HepG2 (cell line): ENCODE results near the gene ABCA2. TPM values are rescaled to one million over a fixed set of nuclear protein-coding genes. Genes with fewer than 3 reads are reported as not detected.

Source experiments
- ATAC-seq: fragments of 200-7000 bp; cut with Tn5 transposase; 3 replicates; pipeline ENCODE4 v1.9.1; 2020; ENCODE audit warnings: mild to moderate bottlenecking, moderate library complexity
- BruUV-seq: library from RNA; stranded (reverse); fragments of 400-500 nt; replicated peaks from 2 replicates; lab custom pipeline; 2021; lab: Mats Ljungman, UMichigan
- CTCF ChIA-PET: fragments of 300-600 bp; formaldehyde crosslinking; extraction: SDS; loops from one replicate; lab custom pipeline; 2021; ENCODE audit warnings: low total read pairs, inconsistent platforms, low intra/inter-chr PET ratio; lab: Yijun Ruan, JAX
- POLR2A ChIA-PET: fragments of 350-600 bp; sonication (Branson Sonifier 250); formaldehyde crosslinking; loops from one replicate; lab custom pipeline; 2020; ENCODE audit warnings: antibody characterized with exemption, inconsistent platforms; lab: Yijun Ruan, JAX
- DNase-seq: peaks from one replicate; pipeline ENCODE4 v3.0.0-alpha.2; 2015; ENCODE audit warnings: low spot score
- FAIRE-seq: peaks from 3 replicates; lab custom pipeline; 2011; peaks lifted over from hg19 to GRCh38; lab: Jason Lieb, UNC
- H2AFZ ChIP-seq: one replicate; pipeline ENCODE4 v1.6.1; 2011; ENCODE audit warnings: low read length, inconsistent platforms
- H3K27ac ChIP-seq: fragments of 300-600 bp; 3 replicates; pipeline ENCODE4 v1.8.0; 2011; ENCODE audit warnings: mixed run types, mild to moderate bottlenecking, mixed read lengths, low read length, inconsistent platforms; ENCODE audit not compliant: insufficient read depth; ENCODE audit errors: extremely low read length
- H3K27me3 ChIP-seq, 2 experiments: fragments of 200-600 bp in 1 of 2; 2 replicates in 1 of 2; 3 replicates in 1 of 2; pipeline versions ENCODE4 v1.6.0 to v1.8.0; 2011; ENCODE audit warnings: low read length in 2 of 2, mild to moderate bottlenecking in 2 of 2, moderate library complexity in 2 of 2, inconsistent platforms in 1 of 2; ENCODE audit not compliant: insufficient read depth in 2 of 2, control insufficient read depth in 1 of 2
- H3K36me3 ChIP-seq, 2 experiments: fragments of 200-600 bp in 1 of 2; replicated peaks in 1 of 2; 2 replicates in 1 of 2; 3 replicates in 1 of 2; pipeline versions ENCODE4 v1.5.1 to v1.8.0; 2011; ENCODE audit warnings: low read length in 2 of 2, inconsistent platforms in 1 of 2; ENCODE audit not compliant: insufficient read depth in 2 of 2, control insufficient read depth in 1 of 2
- H3K4me1 ChIP-seq: 2 replicates; pipeline ENCODE4 v1.5.1; 2012; ENCODE audit warnings: low read length, inconsistent platforms; ENCODE audit not compliant: insufficient read depth
- H3K4me2 ChIP-seq: 2 replicates; pipeline ENCODE4 v1.6.0; 2011; ENCODE audit warnings: low read depth, low read length, inconsistent platforms
- H3K4me3 ChIP-seq, 3 experiments: fragments of 200-600 bp in 1 of 3; sonication (generic), shearing (Covaris generic) in 1 of 3; replicated peaks in 1 of 3; 2 replicates each; pipeline ENCODE4 v1.5.1; 2011 to 2016; ENCODE audit warnings: low read length in 3 of 3, inconsistent platforms in 2 of 3, low read depth in 2 of 3, mild to moderate bottlenecking in 2 of 3, control low read depth in 1 of 3, mixed read lengths in 1 of 3; ENCODE audit not compliant: insufficient read depth in 1 of 3
- H3K79me2 ChIP-seq: one replicate; pipeline ENCODE4 v1.6.1; 2011; ENCODE audit warnings: low read length, inconsistent platforms; ENCODE audit not compliant: insufficient read depth
- H3K9ac ChIP-seq: 2 replicates; pipeline ENCODE4 v1.6.0; 2011; ENCODE audit warnings: mild to moderate bottlenecking, low read depth, low read length, inconsistent platforms; ENCODE audit not compliant: insufficient read depth
- H3K9me3 ChIP-seq: 2 replicates; pipeline ENCODE4 v1.5.1; 2012; ENCODE audit warnings: mild to moderate bottlenecking, low read length
- H4K20me1 ChIP-seq: 2 replicates; pipeline ENCODE4 v1.6.0; 2011; ENCODE audit warnings: inconsistent platforms, mild to moderate bottlenecking, low read length, moderate library complexity; ENCODE audit not compliant: insufficient read depth
- ETV5 ChIP-seq: IDR thresholded peaks from 2 replicates; pipeline ENCODE4 v1.6.1; 2018; ENCODE audit warnings: missing biosample characterization, missing genetic modification reagents, inconsistent platforms, borderline replicate concordance
- NBN ChIP-seq: fragments of 450-650 bp; conservative IDR thresholded peaks from 2 replicates; pipeline ENCODE4 v1.6.1; 2017
- NFATC3 ChIP-seq: sonication (generic); formaldehyde crosslinking; IDR thresholded peaks from 2 replicates; pipeline ENCODE4 v1.5.1; 2020; ENCODE audit warnings: mild to moderate bottlenecking, missing genetic modification reagents
- NFIB ChIP-seq: sonication (generic); formaldehyde crosslinking; IDR thresholded peaks from 2 replicates; pipeline ENCODE4 v1.9.0; 2021; ENCODE audit warnings: missing genetic modification reagents, mild to moderate bottlenecking, borderline replicate concordance
- PCBP1 ChIP-seq: fragments of 200-400 bp; formaldehyde crosslinking; IDR thresholded peaks from 2 replicates; pipeline ENCODE4 v1.6.1; 2017; ENCODE audit warnings: mild to moderate bottlenecking, low read depth, low read length, borderline replicate concordance
- RBM22 ChIP-seq: fragments of 200-400 bp; formaldehyde crosslinking; optimal IDR thresholded peaks from 2 replicates; pipeline ENCODE3; 2017; ENCODE audit warnings: mild to moderate bottlenecking, low read length, moderate library complexity
- ZKSCAN5 ChIP-seq: sonication (generic); formaldehyde crosslinking; IDR thresholded peaks from 2 replicates; pipeline ENCODE4 v1.5.1; 2020; ENCODE audit warnings: mild to moderate bottlenecking, missing genetic modification reagents
- ZNF343 ChIP-seq: sonication (generic); formaldehyde crosslinking; IDR thresholded peaks from 2 replicates; pipeline ENCODE4 v1.4.0; 2020; ENCODE audit warnings: mild to moderate bottlenecking, missing genetic modification reagents
- WGBS: methylation state at CpG from one replicate; pipeline ENCODE4 v1.1.6; 2017; ENCODE audit warnings: low lambda C conversion rate; 5-methylcytosine and 5-hydroxymethylcytosine counted together
- in situ Hi-C: cut with HindIII; loops from 2 replicates; pipeline ENCODE4 v1.10.0; 2017; ENCODE audit warnings: low pct_unique_long_range_greater_than_20kb; ENCODE audit not compliant: extremely low pct_ligation_motif_present
- intact Hi-C: fragments of 100-400 bp; cut with micrococcal nuclease; formaldehyde crosslinking; loops from one replicate; pipeline ENCODE4 v1.10.0; 2022; ENCODE audit not compliant: unreplicated experiment
- polyA plus RNA-seq, 8 experiments: library from polyadenylated mRNA; depleted of rRNA in 3 of 8; stranded (reverse) in 7 of 8; unstranded in 1 of 8; fragments of >200 nt; fragmentation: Illumina TruSeq in 4 of 8; extraction: Trizol in 4 of 8; gene quantifications; 2 replicates each; pipeline versions ENCODE4 v1.2.1 to v1.2.3, GENCODE V29; 2011 to 2016; ENCODE audit warnings: low read depth in 4 of 8, missing spikeins in 1 of 8, mixed read lengths in 1 of 8; ENCODE audit not compliant: insufficient read depth in 1 of 8
- total RNA-seq, 5 experiments: library from RNA; depleted of rRNA; stranded (reverse); fragments of >200 nt; fragmentation: Illumina TruSeq; extraction: Trizol; gene quantifications; 2 replicates each; pipeline ENCODE4 v1.2.3, GENCODE V29; 2016; ENCODE audit warnings: low read depth in 1 of 5
- TF ChIP-seq, protein P1 (sequence below): sonication (generic); formaldehyde crosslinking; IDR thresholded peaks from 2 replicates; pipeline ENCODE4 v1.4.0; 2020; ENCODE audit warnings: missing genetic modification reagents

The ABCA2 gene
- total and polyA plus RNA-seq, 2 of the 13 experiments (the other 11 are each of a cell fraction or from before 2014, with no cell fraction given), result 2.9 to 19.2 TPM

DNA sequence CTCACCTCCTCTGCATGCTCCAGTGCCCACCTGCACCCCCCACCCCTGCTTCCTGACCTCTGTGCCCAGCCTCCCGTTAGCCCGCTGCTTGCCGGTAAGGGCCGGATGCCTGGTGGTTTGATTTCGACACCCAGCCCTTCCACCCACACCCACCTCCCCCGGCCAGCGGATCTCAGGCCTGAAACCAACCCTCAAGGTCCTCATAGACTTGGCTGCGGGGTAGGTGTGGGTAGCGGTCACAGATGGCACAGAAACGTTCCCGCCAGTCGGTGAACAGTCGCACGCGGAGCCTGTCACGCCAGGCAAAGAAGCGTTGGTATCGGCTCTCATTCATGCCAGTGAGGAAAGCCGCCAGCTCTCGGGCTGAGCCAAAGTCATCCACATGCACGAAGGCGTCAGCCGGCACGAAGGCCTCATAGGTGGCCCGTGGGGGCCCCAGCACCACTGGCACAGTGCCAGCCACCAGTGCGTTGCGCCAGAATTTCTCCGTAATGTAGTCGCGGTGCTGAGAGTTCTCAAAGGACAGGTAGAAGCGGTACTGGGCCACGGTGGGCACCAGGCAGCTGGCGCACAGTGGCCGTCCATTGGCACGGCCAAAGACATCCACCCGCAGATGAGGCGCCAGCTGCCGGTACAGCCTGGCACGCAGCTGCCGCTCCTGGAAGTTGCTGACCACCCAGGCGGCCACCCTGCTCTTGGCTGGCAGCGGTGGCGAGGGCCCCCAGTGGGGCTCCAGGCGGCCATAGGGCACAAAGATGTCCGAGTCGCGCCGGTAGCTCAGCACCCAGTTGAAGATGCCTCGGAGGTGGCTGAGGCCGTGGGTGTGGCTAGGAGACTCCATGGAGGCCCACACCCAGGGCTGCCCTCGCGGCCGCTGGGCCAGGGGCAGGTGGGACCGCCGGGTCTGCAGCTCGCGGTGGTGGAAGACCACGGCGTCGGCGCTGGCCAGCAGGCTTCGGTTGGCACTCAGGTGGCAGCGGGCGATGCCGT is 2.8 kb upstream of the ABCA2 start (continued):
- TF ChIP-seq NFIB (CRISPR knock-in tag) (0 out of 2 replicates have a peak, but pooled peaks have one; percentile 50), NBN (no peak), ETV5 (CRISPR knock-in tag) (0 out of 2 replicates have a peak, but pooled peaks have one; percentile 23)
- TF ChIP-seq, all 625 proteins: peak for 8

DNA sequence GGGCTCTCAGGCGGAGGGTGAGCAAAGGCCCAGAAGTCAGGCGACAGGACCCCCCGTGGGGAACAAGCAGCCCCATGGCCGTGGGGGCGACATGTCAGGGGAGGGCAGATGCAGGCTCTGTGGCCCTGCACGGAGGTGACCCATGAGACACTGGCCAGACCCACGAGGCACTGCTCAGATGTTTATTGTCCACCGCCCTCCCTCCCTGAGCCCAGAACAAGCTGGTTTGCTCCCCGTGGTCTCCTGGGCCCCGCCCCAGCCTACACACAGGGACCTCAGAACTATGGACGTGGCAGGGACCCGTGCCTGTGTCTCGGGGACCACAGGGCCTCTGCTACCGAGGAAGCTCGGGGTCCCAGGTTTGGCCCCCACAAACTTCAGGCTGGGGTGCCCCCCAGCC is 2.0 kb upstream of the ABCA2 start:
- Histone ChIP-seq H3K36me3 (no peaks in the 10 kb centered on the region), H3K27me3 (peaks cover 0 to 19% of the 10 kb centered on the region in 2 experiments; a peak in 2 of 5 replicates), H3K9me3 (no peaks in the 10 kb centered on the region), H4K20me1 (no peaks in the 10 kb centered on the region), H3K27ac (no peak overlapping the region)
- FAIRE-seq, result no peak
- CTCF ChIA-PET, result interaction anchor here (1.1 to 1.2 kb wide), 2 partner anchors 25 to 38 kb away, joined by 4 read pairs; no protein-coding TSS in a partner anchor
- DNase-seq, result no peak
- in situ Hi-C loops, result loop anchor here (5.0 to 10.0 kb wide), 2 partner anchors 83 to 185 kb away; partner anchors contain the start of genes AJM1, C8G and PHPT1
- TF ChIP-seq PCBP1, result 0 out of 2 replicates have a peak, but pooled peaks have one; percentile 21
- TF ChIP-seq ZNF343 (CRISPR knock-in tag), result 0 out of 2 replicates have a peak, but pooled peaks have one; percentile 52
- TF ChIP-seq, protein P1, sequence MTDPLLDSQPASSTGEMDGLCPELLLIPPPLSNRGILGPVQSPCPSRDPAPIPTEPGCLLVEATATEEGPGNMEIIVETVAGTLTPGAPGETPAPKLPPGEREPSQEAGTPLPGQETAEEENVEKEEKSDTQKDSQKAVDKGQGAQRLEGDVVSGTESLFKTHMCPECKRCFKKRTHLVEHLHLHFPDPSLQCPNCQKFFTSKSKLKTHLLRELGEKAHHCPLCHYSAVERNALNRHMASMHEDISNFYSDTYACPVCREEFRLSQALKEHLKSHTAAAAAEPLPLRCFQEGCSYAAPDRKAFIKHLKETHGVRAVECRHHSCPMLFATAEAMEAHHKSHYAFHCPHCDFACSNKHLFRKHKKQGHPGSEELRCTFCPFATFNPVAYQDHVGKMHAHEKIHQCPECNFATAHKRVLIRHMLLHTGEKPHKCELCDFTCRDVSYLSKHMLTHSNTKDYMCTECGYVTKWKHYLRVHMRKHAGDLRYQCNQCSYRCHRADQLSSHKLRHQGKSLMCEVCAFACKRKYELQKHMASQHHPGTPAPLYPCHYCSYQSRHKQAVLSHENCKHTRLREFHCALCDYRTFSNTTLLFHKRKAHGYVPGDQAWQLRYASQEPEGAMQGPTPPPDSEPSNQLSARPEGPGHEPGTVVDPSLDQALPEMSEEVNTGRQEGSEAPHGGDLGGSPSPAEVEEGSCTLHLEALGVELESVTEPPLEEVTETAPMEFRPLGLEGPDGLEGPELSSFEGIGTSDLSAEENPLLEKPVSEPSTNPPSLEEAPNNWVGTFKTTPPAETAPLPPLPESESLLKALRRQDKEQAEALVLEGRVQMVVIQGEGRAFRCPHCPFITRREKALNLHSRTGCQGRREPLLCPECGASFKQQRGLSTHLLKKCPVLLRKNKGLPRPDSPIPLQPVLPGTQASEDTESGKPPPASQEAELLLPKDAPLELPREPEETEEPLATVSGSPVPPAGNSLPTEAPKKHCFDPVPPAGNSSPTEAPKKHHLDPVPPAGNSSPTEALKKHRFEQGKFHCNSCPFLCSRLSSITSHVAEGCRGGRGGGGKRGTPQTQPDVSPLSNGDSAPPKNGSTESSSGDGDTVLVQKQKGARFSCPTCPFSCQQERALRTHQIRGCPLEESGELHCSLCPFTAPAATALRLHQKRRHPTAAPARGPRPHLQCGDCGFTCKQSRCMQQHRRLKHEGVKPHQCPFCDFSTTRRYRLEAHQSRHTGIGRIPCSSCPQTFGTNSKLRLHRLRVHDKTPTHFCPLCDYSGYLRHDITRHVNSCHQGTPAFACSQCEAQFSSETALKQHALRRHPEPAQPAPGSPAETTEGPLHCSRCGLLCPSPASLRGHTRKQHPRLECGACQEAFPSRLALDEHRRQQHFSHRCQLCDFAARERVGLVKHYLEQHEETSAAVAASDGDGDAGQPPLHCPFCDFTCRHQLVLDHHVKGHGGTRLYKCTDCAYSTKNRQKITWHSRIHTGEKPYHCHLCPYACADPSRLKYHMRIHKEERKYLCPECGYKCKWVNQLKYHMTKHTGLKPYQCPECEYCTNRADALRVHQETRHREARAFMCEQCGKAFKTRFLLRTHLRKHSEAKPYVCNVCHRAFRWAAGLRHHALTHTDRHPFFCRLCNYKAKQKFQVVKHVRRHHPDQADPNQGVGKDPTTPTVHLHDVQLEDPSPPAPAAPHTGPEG, result no peak
- peak; percentile 6; the same call in 1 of the 2 replicates for TF ChIP-seq ZKSCAN5 (CRISPR knock-in tag)
- TF ChIP-seq RBM22, result no peak
- no peak for TF ChIP-seq NFATC3 (CRISPR knock-in tag)
- TF ChIP-seq, all 625 proteins: peak for 3
- Histone ChIP-seq H3K4me1 (peaks cover 84% of the 10 kb centered on the region), H3K79me2 (no peaks in the 10 kb centered on the region), H3K4me2 (peak overlapping the region; percentile 95; the same call in 1 of the 2 replicates), H2AFZ (no peak overlapping the region), H3K4me3 (peak overlapping the region in 1 of 3 experiments; percentile 35; a peak in 1 of 6 replicates), H3K9ac (no peak overlapping the region)
- no peak for ATAC-seq
- POLR2A ChIA-PET, result interaction anchor here (0.6 to 1.4 kb wide), 8 partner anchors 26 to 82 kb away, joined by 3 to 6 read pairs (median 4); partner anchors contain the start of genes CLIC3, MAN1B1, PAXX and SAPCD2
- BruUV-seq, result no TSS peak
- intact Hi-C loops, result no loop called here
- WGBS, result no CpG with 5 or more reads among the region's 15 CpGs
